ENCODE data around the gene STX4. TPM values are rescaled to one million over a fixed set of nuclear protein-coding genes. Genes with fewer than 3 reads are reported as not detected.

STX4 gene
- total RNA-seq, 1 donor from 2014 or later = 84.0 TPM

DNA sequence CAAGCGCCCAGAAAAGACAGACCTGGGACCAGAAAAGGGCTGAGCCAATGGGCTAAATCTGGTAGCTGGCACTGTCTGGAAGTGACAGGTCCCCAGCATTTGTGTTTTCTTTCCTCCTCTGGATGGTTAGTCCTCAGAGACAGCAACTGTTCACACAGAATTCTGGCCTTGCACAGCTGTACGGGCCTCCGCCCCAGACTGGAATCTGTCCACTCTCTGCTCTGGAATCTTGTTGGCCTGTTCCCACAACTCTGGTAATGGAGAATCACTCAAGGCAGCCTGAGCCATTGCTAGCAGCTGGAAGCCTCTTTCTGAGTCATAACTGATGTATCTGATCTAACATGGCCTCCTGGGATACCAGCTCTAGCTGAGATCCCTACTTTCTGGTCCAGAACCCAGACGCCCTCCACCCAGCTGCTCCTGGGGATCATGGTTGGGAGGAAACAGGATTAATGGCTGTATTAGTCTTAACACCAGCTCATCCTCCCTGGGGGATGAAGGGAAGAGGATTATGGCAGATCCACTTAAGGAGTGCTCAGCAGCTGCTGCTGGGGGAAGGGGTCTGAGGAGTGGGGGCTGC lies 31.6 kb downstream of the STX4 start:
- DNase-seq (ENCODE audit: low spot score) = no peak

DNA sequence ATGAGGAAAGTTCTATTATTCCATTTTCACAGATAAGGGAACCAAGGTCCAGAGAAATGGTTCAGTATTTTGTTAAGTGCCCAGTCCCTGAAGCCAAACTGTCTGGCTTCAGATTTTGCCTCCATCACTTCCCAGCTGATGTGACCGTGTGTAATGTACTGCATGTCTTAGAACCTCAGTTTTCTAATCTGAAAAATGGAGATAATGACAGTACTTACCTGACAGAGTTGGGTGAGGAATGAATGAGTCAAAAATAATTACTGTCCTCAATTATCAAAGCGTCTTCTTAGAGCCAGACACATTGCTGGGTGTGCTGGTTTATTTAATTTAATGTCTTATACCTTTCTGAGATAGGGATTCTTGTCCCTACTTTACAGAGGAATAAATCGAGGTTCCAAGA lies 34.0 kb downstream of the STX4 start:
- DNase-seq (ENCODE audit: low spot score) = no peak

GRCh38 chr16:31071861-31072260 lies 38.5 kb downstream of the STX4 start:
- no peak for DNase-seq (ENCODE audit: low spot score)

GRCh38 chr16:31072540-31073141 lies 39.3 kb downstream of the STX4 start:
- no peak for DNase-seq (ENCODE audit: low spot score)

DNA sequence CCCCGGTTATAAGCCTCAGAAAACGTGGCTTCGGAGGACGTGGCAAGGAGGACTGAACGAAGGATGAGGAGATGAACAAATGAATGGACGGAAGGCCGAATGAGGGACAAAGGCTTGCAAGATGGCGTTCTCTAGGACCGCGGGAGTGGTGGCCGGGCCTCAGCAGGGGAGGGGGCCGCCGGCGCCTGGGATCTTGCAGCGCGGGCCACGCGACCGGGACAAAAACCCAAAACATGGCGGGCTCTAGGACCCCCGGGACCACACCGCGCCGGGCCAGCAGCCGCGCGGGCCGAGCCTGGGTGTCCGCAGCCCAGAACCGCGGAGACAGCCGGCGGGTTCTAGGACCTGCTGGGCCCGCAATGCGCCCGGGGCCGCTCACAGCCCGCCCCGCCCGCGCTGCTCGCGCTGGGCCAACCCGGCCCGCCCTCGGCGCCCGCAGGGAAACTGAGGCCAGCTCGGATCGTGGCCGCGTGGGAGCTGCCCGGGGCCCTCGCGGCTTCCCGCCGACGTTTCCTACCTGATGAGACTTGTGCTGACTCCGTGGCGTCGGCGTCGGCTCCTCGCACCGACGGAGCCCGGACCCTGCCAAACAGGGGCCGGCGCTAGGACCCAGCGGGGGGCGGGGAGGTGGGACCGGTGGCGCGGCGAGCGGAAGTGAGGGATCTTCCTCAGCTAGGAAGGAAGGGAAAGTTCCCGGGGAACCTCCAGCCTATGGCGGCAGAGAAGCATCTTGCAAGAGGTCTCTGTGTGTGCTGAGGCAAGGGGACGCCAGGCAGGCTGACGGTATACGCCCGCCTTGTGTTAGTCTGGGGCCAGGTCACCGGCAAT lies 40.0 kb downstream of the STX4 start:
- DNase-seq (ENCODE audit: low spot score) = peak; percentile 91

DNA sequence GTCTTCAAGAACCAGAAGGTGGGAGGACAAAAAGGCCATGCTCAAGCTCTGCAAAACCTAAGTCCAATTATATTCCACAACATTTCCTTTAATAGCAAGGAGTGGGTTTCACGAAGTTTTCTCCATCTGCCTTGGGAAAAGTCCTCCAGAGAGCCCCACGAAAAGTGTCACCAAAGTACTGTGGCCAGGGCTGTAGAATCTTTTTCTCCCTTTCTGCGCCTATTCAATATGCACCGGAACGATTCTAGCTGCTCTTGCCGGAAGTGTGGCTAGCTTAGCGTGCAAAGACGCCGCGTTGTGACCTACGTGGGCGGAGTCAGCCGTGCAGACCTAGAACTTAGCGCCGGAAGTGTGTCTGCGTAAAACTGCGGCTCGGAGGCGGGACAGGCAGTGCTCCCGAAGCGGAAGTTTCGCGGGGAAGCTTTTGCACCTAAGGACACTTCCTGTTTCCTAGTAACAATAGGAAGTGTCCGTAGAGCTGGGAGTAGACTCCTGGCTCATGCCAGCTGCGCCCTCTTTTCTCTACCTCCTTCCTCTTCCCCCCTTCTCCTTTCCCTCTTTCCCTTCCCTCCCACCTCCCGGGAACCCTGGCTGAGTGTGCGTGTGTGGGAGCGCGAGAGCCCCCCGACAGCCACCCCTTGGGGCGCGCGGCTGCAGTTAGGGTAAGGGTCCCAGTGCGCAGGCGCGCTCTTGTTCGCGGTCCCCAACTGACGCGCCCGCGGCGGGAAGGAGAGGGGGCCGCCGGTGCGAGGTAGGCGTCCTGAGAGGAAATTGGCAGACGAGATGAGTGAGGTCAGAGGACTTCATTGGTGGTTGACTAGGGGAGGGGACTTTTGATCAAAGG lies 40.8 kb downstream of the STX4 start, which contains the start of the genes ZNF646 and ZNF668:
Gene ZNF646 (plus strand): TSS at position 453 of the 844 bp plus-strand sequence. CDS start 1,903 bp downstream, outside the sequence.
Gene ZNF668 (minus strand): TSS at position 271 of the 844 bp plus-strand sequence. CDS start 9,781 bp downstream, outside the sequence.
- peak; percentile 98 for DNase-seq (ENCODE audit: low spot score)

DNA sequence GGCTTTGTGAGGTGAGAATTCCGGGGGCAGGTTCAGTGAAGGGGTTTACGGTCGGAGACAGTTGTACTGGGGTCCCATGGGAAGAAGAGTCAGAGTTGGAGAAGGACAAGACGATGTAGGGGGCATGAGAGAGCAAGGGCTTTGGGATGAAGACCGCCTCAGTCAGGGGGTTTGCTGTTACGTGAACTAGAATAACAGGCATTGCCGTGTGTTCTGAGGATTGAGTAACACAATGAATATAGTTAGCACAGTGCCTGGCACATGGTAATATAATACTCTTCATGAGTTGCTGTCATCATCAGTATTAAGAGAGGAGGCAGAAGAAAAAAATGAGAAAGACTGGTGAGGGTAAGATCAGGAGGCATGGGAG lies 41.4 kb downstream of the STX4 start:
- no peak for DNase-seq (ENCODE audit: low spot score)

DNA sequence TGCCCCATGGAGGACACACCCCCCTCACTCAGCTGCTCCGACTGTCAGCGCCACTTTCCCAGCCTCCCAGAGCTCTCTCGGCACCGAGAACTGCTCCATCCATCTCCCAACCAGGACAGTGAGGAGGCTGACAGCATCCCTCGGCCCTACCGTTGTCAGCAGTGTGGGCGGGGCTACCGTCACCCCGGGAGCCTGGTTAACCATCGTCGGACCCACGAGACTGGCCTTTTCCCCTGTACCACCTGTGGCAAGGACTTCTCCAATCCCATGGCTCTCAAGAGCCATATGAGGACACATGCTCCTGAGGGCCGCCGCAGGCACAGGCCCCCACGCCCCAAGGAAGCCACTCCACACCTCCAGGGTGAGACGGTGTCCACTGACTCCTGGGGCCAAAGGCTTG lies 43.0 kb downstream of the STX4 start:
- no peak for DNase-seq (ENCODE audit: low spot score)

GRCh38 chr16:31077024-31077423 lies 43.7 kb downstream of the STX4 start:
- no peak for DNase-seq (ENCODE audit: low spot score)

- no peak for DNase-seq (ENCODE audit: low spot score)
Measured at GRCh38 chr16:31077592-31078396, 44.4 kb downstream of the STX4 start.

DNA sequence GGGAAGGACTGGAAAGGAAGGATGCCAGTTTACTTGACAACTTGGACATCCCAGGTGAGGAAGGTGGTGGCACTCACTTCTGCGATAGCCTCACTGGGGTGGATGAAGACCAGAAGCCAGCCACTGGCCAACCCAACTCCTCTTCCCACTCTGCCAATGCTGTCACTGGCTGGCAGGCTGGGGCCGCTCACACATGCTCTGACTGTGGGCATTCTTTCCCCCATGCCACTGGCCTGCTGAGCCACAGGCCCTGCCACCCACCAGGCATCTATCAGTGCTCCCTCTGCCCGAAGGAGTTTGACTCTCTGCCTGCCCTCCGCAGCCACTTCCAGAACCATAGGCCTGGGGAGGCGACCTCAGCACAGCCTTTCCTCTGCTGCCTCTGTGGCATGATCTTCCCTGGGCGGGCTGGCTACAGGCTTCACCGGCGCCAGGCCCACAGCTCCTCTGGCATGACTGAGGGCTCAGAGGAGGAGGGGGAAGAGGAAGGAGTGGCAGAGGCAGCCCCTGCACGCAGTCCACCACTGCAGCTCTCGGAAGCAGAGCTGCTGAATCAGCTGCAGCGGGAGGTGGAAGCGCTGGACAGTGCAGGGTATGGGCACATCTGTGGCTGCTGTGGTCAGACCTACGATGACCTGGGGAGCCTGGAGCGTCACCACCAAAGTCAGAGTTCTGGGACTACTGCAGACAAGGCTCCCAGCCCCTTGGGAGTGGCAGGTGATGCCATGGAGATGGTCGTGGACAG lies 45.4 kb downstream of the STX4 start:
- no peak for DNase-seq (ENCODE audit: low spot score)

GRCh38 chr16:31079342-31079944 lies 46.1 kb downstream of the STX4 start:
- DNase-seq (ENCODE audit: low spot score) = no peak

DNA sequence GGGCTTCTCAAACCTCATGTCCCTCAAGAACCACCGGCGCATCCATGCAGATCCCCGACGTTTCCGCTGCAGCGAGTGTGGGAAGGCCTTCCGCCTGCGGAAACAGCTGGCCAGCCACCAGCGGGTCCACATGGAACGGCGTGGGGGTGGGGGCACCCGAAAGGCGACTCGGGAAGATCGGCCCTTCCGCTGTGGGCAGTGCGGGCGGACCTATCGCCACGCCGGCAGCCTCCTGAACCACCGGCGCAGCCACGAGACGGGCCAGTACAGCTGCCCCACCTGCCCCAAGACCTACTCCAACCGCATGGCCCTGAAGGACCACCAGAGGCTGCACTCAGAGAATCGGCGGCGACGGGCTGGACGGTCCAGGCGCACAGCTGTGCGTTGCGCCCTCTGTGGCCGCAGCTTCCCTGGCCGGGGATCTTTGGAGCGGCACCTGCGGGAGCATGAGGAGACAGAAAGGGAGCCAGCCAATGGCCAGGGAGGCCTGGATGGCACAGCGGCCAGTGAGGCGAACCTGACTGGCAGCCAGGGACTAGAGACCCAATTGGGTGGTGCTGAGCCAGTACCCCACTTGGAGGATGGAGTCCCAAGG lies 46.8 kb downstream of the STX4 start:
- no peak for DNase-seq (ENCODE audit: low spot score)

DNA sequence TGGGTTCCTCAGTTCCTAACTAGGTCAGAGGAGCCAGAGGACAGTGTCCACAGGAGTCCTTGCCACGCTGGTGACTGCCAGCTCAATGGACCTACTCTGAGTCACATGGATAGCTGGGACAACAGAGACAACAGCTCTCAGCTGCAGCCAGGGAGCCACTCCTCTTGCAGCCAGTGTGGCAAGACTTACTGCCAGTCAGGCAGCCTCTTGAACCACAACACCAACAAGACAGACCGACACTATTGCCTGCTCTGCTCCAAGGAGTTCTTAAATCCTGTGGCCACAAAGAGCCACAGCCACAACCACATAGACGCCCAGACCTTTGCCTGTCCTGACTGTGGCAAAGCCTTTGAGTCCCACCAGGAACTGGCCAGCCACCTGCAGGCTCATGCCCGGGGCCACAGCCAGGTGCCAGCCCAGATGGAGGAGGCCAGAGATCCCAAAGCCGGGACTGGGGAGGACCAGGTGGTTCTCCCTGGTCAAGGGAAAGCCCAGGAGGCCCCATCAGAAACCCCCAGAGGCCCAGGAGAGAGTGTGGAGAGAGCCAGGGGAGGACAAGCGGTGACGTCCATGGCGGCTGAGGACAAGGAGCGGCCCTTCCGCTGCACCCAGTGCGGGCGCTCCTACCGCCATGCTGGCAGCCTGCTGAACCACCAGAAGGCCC lies 47.5 kb downstream of the STX4 start:
- no peak for DNase-seq (ENCODE audit: low spot score)

DNA sequence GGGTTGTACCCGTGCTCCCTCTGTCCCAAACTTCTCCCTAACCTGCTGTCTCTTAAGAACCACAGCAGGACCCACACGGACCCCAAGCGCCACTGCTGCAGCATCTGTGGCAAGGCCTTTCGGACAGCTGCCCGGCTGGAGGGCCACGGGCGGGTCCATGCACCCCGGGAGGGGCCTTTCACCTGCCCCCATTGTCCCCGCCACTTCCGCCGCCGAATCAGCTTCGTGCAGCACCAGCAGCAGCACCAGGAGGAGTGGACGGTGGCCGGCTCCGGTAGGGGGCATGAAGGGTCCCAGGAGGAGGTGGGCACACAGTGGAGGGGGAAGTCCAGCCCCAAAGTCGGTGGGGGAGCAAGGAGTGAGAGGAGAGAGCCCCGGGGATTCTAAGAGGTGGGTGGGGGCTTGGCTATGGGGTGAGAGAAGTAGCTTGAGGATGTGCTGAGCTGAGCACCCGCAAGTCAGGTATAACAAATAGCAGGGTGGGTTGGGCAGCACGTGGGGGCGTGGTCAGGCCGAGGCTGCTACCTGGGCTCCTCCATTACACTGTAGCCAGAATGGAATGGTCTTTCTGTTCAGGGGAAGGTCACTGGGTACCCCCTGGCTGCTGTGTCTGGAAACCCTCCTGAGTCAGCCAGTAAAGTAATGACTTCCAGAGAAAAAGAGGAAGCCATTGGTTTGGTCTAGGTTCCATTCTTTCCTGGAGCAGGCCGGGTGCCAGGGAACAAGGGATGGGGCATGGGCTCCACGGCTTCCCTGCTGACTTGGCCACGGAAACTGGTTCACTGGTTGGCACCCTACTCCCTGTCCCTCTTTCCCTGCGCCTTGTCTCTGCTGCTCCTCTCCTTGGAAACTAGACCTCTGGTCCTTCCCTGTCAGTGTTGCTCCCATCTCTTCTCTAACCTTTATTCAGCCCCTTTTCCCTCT lies 48.3 kb downstream of the STX4 start:
- DNase-seq (ENCODE audit: low spot score) = no peak

- DNase-seq (ENCODE audit: low spot score) = no peak
Measured at GRCh38 chr16:31082368-31083045, 49.1 kb downstream of the STX4 start.

DNA sequence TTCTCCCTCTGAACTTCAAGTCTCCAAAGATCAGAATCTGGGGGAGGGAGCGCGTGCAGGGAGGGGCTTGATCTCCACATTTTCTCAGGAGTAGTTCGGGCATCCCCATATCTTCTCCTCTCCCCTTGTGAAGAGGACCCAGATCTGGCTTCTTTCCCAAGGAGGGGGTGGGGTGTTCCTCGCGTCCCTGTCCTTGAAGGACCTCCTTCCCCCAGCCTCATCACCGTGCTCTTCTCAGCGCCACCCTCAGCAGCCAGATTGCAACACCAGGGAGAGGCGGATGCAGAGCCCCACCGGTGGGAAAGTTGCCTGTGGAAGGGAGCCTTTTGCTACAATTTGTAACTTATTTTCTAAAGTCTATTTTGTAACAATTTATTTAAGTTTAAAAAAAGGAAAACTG lies 49.7 kb downstream of the STX4 start:
- DNase-seq (ENCODE audit: low spot score) = no peak
